GM18861 (cell line): ENCODE data around the gene RNF224.

Source experiments
- ATAC-seq: cut with Tn5 transposase; IDR thresholded peaks from one replicate; pipeline ENCODE4 v1.9.1; 2021; ENCODE audit not compliant: unreplicated experiment

Gene RNF224

GRCh38 chr9:137225699-137226331 is 1.5 kb upstream of the RNF224 start:
- no peak for ATAC-seq

DNA sequence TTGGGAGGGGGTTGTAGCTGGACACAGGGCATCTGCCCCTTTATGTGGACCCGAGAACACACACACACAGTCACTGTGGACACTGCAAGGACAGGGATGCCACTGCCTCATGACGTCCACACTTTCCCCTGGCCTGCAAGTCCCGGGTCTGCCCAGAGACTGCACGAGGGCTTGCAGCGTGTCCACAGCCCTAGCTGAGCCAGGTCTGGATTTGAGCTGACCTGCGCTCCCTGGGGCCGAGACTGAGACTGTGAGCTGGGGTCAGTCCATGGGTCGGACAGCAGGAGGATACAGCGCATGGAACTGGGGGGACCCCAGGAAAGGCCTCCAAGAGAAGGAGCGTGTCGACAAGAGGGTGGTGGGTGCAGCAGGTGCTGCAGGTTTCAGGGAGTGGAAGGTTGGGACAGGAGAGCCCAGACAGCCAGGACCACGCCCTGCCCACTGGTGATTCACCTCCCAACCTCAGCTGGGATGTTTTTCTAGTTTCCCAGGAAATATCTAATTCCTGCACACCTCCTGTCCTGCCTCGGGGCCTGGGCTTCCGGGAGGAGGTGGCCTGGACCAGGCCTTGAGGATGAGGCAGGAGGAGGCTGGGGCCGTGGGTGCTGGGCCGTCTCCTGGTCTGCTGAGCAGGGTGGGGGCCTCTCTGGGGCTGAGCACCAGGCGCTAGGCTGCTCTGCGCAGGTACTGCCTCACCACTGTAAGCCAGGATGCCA is 806 bp upstream of the RNF224 start:
- no peak for ATAC-seq

DNA sequence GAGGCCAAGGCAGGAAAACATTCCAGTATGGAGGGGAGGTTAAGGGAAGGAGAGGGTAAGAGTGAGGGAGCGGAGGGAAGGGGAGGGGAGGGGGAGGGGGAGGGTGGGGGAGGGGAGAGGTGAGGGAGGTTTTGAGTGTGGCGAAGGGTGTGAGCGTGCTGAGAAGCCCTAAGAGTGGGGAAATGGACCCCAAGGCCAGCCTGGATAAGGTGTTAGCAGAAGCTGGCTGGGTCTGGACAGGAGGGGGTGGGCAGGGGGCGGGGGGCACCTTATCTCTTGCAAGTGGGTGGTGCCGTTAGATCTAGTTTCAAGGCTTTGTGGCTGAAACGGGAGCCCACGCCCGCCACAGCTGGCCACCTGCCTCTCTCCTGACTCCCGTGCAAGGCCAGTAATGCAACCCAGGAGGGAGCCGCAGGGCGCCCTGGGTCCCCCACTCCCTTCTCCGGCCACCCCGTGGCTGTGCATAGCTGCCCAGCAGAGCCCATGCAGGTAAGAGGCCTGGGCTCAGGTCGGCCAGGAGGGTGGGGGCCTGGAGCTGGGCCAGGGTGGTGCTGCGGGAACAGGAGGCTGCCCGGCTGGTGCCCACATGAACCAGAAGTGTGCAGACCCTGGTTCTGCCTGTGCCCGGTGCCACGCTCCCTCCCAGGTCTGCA is 677 bp downstream of the RNF224 start:
- ATAC-seq: no peak

- ATAC-seq: no peak
Measured at GRCh38 chr9:137228506-137228967, 1.2 kb downstream of the RNF224 start.

DNA sequence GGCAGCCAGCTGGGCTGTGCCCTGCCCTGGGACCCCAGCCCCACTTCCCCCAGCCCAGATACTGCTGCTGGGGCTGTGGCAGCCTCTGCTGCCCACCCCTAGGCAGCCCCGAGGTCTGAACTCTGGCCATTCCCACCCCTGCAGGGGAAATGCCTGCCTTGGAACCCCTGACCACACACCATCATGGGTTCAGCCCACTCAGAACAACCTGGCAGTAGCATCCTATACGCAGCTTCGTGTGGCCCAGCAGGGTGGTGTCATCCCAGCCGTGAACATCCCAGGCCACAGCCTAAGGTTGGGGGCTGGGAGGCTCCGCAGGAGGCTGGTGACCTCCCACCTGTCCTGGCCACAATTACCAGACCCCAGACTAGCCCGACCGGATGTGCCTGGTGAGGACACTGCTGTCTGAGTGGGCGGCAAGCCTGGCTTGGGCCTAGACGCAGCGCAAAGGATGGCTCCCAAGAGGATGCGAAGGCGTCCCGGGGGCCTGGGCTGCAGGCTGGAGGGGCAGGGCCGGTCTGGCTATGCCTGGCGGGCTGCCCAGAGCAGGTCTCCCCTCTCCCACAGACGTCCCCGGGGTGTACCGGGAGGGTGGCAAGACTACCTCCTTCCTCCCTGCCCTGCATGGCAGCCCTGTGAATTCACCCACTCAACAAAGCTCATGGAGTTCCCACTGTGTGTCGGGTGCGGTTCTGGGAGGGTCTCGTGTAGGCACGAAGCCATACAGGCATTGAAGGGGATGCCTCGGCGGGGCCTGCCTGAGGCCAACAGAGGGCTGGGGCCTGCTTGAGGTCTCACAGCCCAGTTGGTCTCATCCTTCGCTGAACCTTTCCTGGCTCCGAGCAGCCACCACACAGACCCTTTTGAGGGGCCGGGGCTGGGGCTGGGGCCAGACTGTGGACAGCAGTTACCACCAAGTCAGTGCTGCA is 1.9 kb downstream of the RNF224 start:
- no peak for ATAC-seq

DNA sequence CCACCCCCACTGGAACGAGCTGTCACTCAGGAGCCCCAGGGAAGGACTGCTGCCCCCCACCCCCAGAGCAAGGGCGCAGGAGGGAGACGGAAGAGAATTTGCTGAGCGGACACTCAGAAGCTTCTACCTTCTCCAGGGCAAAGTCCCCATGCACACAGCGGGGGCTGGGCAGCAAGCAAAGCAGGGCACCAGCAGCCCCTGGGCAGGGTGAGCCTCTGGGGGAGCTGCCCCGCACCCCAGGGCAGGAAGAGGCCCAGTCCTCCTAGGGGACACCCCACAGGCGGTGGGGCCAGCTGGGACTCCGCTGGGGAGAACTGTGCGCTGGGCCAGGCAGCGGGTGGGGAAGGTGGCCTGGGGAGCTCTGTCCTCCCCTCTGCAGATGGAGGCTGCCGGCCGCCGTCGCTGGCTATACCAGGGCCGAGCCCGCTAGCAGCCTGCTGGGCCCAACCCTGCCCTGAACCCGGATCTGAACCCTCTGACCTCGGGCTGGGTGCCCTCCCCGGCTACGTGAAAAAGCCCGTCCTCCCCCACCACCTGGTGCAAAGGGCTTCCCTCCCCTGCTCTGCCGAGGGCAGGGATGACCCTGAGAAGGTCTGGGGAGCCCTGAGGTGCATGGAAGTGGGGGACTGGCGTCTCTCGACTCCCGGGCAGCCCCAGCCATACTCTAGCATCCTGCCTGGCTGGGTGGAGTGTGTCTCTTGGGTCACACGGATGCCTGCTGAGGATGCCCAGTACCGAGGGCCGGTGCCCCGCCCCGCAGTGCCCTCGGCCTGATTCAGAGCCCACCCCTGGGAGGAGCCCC is 2.8 kb downstream of the RNF224 start:
- no peak for ATAC-seq

DNA sequence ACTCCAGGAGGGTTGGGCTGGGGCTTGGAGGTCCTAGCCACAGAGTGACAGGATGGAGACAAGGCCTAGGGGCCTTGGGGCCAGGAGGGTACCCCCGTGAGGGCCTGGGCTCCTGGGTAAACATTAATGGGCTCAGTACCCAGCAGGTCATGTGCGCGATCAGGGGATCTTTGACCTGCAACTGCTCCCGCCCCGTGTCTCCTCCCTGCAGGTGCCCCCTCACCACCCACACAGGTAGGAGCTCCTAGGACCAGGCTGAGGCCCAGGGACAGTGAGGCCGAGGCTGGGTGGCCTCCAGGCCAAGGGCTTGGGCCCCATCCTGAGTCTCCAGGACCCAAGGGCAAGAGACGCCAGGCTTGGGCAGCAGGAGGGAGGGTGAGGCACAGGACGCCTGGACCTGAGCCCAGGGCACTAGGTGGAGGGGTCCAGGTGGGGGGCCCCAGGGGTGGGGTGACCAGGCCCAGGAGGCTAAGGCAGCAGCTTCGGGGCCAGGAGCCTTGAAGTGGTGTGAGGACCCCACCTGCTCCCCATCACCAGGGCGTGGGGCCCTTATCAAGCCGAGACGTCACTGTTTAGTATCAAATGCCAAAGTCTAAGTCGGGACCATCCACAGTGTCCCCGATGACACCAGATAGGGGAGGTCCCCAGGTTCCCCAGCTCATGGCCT is 3.5 kb downstream of the RNF224 start, which contains the start of gene SLC34A3:
SLC34A3 (plus strand) TSS at position 197 of the 667 bp plus-strand sequence. CDS start 802 bp downstream, outside the sequence.
- no peak for ATAC-seq

- ATAC-seq: no peak
Measured at GRCh38 chr9:137231372-137232039, 4.2 kb downstream of the RNF224 start.

DNA sequence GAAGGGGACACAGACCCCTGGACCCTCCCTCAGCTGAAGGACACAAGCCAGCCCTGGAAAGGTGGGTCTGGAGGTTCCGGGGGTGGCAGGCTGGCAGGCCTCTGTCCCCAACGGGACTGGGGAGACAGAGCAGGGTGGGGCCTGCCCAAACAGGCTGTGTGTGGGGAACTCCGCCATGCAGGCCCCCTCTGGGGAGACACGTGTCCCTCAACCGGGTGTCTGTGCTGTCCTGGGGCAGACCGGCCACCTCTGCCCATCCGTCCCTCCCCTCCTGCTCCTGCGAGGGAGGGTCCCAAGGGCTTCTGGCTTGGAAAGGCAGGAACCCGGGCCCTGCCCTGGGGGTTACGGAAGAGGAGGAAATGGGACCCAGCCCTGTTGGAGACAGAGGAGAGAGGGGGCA is 4.8 kb downstream of the RNF224 start:
- no peak for ATAC-seq

DNA sequence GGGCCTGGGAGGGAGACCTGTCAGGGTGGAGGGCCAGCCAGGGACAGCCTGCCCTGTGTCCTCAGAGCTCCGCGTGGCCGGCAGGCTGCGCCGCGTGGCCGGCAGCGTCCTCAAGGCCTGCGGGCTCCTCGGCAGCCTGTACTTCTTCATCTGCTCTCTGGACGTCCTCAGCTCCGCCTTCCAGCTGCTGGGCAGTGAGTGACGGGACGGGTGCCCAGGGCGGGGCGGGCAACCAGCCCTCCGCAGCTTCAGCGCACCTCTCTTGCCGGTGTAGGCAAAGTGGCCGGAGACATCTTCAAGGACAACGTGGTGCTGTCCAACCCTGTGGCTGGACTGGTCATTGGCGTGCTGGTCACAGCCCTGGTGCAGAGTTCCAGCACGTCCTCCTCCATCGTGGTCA is 5.2 kb downstream of the RNF224 start:
- no peak for ATAC-seq

- ATAC-seq: no peak
Measured at GRCh38 chr9:137233143-137233980, 6.1 kb downstream of the RNF224 start.

GRCh38 chr9:137234055-137234697 is 6.9 kb downstream of the RNF224 start:
- no peak for ATAC-seq

GRCh38 chr9:137234758-137235423 is 7.6 kb downstream of the RNF224 start:
- ATAC-seq: no peak

- ATAC-seq: no peak
Measured at GRCh38 chr9:137235424-137236237, 8.3 kb downstream of the RNF224 start.

- no peak for ATAC-seq
Measured at GRCh38 chr9:137236238-137236935, 9.1 kb downstream of the RNF224 start.
